MCF 10A (cell line): Measurements from ENCODE around the gene TAAR2. TPM values are rescaled to one million over a fixed set of nuclear protein-coding genes. Genes with fewer than 3 reads are reported as not detected.

Experiments
- BruUV-seq: library from RNA; stranded (reverse); fragments of 400-500 nt; replicated peaks from 2 replicates; lab custom pipeline; 2021; lab: Mats Ljungman, UMichigan
- CTCF ChIA-PET: fragments of 300-600 bp; sonication (Branson Sonifier 250); formaldehyde crosslinking; extraction: SDS; loops from one replicate; lab custom pipeline; 2021; ENCODE audit warnings: antibody characterized with exemption, inconsistent platforms; lab: Yijun Ruan, JAX
- POLR2A ChIA-PET: fragments of 300-600, 350-650 bp; sonication (Branson Sonifier 250); formaldehyde crosslinking; extraction: SDS; loops from one replicate; lab custom pipeline; 2020; ENCODE audit warnings: antibody characterized with exemption, inconsistent platforms; lab: Yijun Ruan, JAX
- DNase-seq: peaks from one replicate; pipeline ENCODE4 v3.0.0-alpha.2; 2018; ENCODE audit not compliant: unreplicated experiment
- H3K27ac Mint-ChIP-seq: one replicate; pipeline ENCODE4 v1.8.0; 2022; ENCODE audit warnings: mild to moderate bottlenecking, low read depth, mixed read lengths; ENCODE audit not compliant: unreplicated experiment
- H3K27me3 Mint-ChIP-seq: one replicate; pipeline ENCODE4 v1.8.0; 2022; ENCODE audit warnings: mixed read lengths; ENCODE audit not compliant: insufficient read depth, unreplicated experiment
- H3K36me3 Mint-ChIP-seq: one replicate; pipeline ENCODE4 v1.8.0; 2022; ENCODE audit warnings: mild to moderate bottlenecking, moderate library complexity, mixed read lengths; ENCODE audit not compliant: insufficient read depth, unreplicated experiment
- H3K4me1 Mint-ChIP-seq: one replicate; pipeline ENCODE4 v1.8.0; 2022; ENCODE audit warnings: mixed read lengths; ENCODE audit not compliant: insufficient read depth, unreplicated experiment
- H3K4me3 Mint-ChIP-seq: one replicate; pipeline ENCODE4 v1.8.0; 2022; ENCODE audit warnings: mild to moderate bottlenecking, moderate library complexity, mixed read lengths; ENCODE audit not compliant: unreplicated experiment
- H3K9me3 Mint-ChIP-seq: one replicate; pipeline ENCODE4 v1.8.0; 2022; ENCODE audit warnings: mixed read lengths; ENCODE audit not compliant: unreplicated experiment
- intact Hi-C: fragments of 100-400 bp; cut with micrococcal nuclease; formaldehyde crosslinking; loops from 2 replicates; pipeline ENCODE4 v1.14.1; 2022
- total RNA-seq: library from RNA; stranded (reverse); gene quantifications from 2 replicates; pipeline ENCODE4 v1.2.3, GENCODE V29; 2022
- TF ChIP-seq, protein P1 (sequence below): fragments of 200-600 bp; IDR thresholded peaks from one replicate; pipeline ENCODE4 v1.8.0; 2022; ENCODE audit warnings: antibody characterized with exemption, mild to moderate bottlenecking; ENCODE audit not compliant: unreplicated experiment

Gene TAAR2
- total RNA-seq, 1 experiment from 2014 or later = not detected

- intact Hi-C loops = no loop called here
- Mint-ChIP-seq H3K4me3 (no peak overlapping the region), H3K27me3 (peaks cover 7% of the 10 kb centered on the region), H3K9me3 (no peaks in the 10 kb centered on the region), H3K27ac (no peak overlapping the region), H3K4me1 (peaks cover 10% of the 10 kb centered on the region), H3K36me3 (no peaks in the 10 kb centered on the region)
- no TSS peak for BruUV-seq
- TF ChIP-seq, protein P1, sequence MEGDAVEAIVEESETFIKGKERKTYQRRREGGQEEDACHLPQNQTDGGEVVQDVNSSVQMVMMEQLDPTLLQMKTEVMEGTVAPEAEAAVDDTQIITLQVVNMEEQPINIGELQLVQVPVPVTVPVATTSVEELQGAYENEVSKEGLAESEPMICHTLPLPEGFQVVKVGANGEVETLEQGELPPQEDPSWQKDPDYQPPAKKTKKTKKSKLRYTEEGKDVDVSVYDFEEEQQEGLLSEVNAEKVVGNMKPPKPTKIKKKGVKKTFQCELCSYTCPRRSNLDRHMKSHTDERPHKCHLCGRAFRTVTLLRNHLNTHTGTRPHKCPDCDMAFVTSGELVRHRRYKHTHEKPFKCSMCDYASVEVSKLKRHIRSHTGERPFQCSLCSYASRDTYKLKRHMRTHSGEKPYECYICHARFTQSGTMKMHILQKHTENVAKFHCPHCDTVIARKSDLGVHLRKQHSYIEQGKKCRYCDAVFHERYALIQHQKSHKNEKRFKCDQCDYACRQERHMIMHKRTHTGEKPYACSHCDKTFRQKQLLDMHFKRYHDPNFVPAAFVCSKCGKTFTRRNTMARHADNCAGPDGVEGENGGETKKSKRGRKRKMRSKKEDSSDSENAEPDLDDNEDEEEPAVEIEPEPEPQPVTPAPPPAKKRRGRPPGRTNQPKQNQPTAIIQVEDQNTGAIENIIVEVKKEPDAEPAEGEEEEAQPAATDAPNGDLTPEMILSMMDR = no peak
- ChIA-PET POLR2A (no interaction called here), CTCF (no interaction called here)
- peak; percentile 14 for DNase-seq
Observed at GRCh38 chr6:132614554-132614953, 9.5 kb downstream of the TAAR2 start.

- TF ChIP-seq, protein P1 = no peak
- Mint-ChIP-seq H3K4me3 (no peak overlapping the region), H3K36me3 (no peaks in the 10 kb centered on the region), H3K27ac (no peak overlapping the region), H3K4me1 (peaks cover 13% of the 10 kb centered on the region), H3K27me3 (no peaks in the 10 kb centered on the region), H3K9me3 (no peaks in the 10 kb centered on the region)
- intact Hi-C loops = no loop called here
- ChIA-PET CTCF (no interaction called here), POLR2A (no interaction called here)
- BruUV-seq = no TSS peak
- DNase-seq = no peak
Observed at GRCh38 chr6:132612449-132613108, 11.5 kb downstream of the TAAR2 start.

DNA sequence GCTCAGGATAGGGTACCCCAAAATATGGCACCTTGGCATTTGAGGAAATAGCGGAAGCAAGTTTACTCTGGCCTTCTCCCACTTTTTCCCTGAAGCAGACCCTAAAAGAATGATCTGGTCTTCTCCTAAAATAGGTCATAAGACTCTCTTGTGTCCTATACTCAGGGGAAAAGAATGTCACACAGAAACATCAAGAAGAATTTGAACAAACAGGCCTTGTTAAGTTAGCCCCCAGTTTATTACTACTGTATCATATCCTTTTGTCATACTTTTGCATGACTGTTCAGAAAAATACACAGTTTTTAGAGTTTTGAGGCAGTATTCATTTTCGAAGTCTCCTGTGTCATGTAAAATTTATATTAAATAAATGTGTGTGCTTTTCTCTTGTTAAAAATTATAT, 12.5 kb downstream of the TAAR2 start:
- Mint-ChIP-seq H3K27me3 (no peaks in the 10 kb centered on the region), H3K9me3 (no peaks in the 10 kb centered on the region), H3K4me3 (no peak overlapping the region), H3K36me3 (no peaks in the 10 kb centered on the region), H3K27ac (no peak overlapping the region), H3K4me1 (peaks cover 13% of the 10 kb centered on the region)
- ChIA-PET POLR2A (no interaction called here), CTCF (interaction anchor here (0.6 kb wide), 1 partner anchor 13 kb away, joined by 3 read pairs; no protein-coding TSS in a partner anchor)
- BruUV-seq = no TSS peak
- intact Hi-C loops = no loop called here
- TF ChIP-seq, protein P1 = no peak
- no peak for DNase-seq

DNA sequence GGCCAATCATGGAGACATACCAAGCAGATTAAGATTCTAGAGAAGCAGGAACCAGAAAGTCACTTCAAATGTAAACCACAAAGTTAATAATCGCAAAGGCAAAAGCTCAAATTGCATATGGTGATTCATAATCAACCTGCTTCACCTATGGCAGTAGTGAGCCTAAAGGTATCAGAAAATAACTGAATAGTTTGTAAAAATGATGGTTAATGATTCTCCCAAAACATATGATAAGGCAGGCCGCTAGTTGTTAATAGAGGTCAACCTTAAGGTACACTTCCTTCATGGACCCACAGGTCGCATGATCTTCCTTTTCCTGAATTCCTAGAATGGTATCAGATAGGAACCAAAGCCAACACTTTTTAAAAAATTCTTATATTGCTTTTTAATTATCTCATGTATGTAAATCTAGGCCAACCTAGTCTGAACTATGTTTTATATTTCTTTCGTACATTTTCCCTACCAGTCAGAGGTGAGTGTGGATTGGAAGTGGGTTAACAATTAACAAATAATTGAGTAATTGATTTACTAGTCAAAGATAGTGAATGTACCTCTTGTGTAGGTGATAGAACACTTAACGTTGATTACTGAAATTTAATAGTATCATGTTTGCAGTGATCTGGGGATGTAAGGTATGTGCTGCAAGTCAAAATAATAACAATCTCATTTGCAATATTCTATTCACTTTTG, 16.4 kb downstream of the TAAR2 start:
- Mint-ChIP-seq H3K27ac (no peak overlapping the region), H3K9me3 (no peaks in the 10 kb centered on the region), H3K4me3 (no peak overlapping the region), H3K36me3 (no peaks in the 10 kb centered on the region), H3K4me1 (peaks cover 8% of the 10 kb centered on the region), H3K27me3 (no peaks in the 10 kb centered on the region)
- TF ChIP-seq, protein P1 = no peak
- ChIA-PET POLR2A (interaction anchor here (0.6 kb wide), 1 partner anchor 288 kb away, joined by 3 read pairs; no protein-coding TSS in a partner anchor), CTCF (no interaction called here)
- no TSS peak for BruUV-seq
- intact Hi-C loops = no loop called here
- DNase-seq = no peak
